SU-DHL-6 (cell line): Measurements from ENCODE around the gene TTF1.

Experiments used
- CTCF ChIP-seq: fragments of 200-600 bp; sonication (generic); IDR thresholded peaks from one replicate; pipeline ENCODE4 v1.5.1; 2017; ENCODE audit warnings: antibody characterized with exemption, mild to moderate bottlenecking, low read length, moderate library complexity; ENCODE audit not compliant: insufficient read depth, poor library complexity, severe bottlenecking
- EZH2phosphoT487 ChIP-seq: fragments of 200-600 bp; sonication (generic), shearing (Covaris generic); conservative IDR thresholded peaks from 2 replicates; pipeline ENCODE4 v1.6.1; 2018; ENCODE audit warnings: mild to moderate bottlenecking, antibody characterized with exemption, low read length, moderate library complexity, mixed read lengths

DNA sequence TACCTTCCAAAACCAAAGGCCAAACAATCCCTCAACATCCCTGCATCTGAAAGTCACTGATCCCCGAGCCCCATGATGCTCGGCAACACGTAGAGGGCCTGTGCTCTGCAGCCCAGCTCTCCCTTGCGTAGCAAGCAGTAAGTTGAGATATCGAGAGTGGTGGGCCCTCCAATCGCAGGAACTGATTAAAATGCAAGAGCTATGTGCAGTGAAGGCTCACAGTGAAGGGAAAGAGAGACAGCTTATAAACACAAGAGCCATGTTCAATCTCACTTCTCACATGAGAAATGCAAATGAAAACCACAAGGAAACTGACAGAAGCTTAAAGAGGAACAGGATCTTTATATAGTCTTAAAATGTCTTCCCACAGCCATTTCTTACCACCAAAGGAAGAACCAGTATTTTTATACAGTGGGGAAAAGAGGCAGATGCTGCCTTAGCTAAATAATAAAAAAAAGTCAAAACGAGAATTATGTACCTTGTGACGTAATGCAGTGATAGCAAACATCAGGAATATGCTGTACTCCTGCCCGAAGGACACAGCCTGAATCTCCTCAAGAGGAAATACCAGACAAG is 24.6 kb downstream of the TTF1 start:
- TF ChIP-seq CTCF (no peak), EZH2phosphoT487 (no peak)
